Measurements from ENCODE around the gene CLEC12A. TPM values are rescaled to one million over a fixed set of nuclear protein-coding genes. Genes with fewer than 3 reads are reported as not detected.

The CLEC12A gene
- total RNA-seq (ENCODE audit: low replicate concordance): not detected in 2 replicates

GRCh38 chr12:9971181-9971580, at the start of gene CLEC12A:
CLEC12A (plus strand) TSS chr12:9971409; CDS start chr12:9971597, 188 bp downstream.
- H3K4me1 Mint-ChIP-seq: no peaks in the 10 kb centered on the region
- Histone ChIP-seq H3K79me2 (ENCODE audit: low read depth) (no peaks in the 10 kb centered on the region), H3K9me3 (ENCODE audit: low read depth) (no peaks in the 10 kb centered on the region), H3F3A (ENCODE audit: low read depth) (no peaks in the 10 kb centered on the region), H4K20me1 (ENCODE audit: low read depth) (no peaks in the 10 kb centered on the region), H3K4me3 (no peak within 1 kb of the TSS), H3K27ac (no peak within 1 kb of the TSS), H2AFZ (replicated peaks) (no peak within 1 kb of the TSS), H3K27me3 (no peaks in the 10 kb centered on the region), H3K4me2 (no peak within 1 kb of the TSS), H3K36me3 (no peaks in the 10 kb centered on the region), H3K4me1 (no peaks in the 10 kb centered on the region), H3K9ac (no peak within 1 kb of the TSS)
- H3K27ac Mint-ChIP-seq: no peak within 1 kb of the TSS
- TF ChIP-seq EZH2 (IDR thresholded peaks at IDR 0.05): no peak
- TF ChIP-seq EZH2phosphoT487 (IDR thresholded peaks at IDR 0.05): no peak
- TF ChIP-seq CTCF (IDR thresholded peaks at IDR 0.05): no peak
- peaks cover 5% of the 10 kb centered on the region for H3K9me3 Mint-ChIP-seq
- no peaks in the 10 kb centered on the region for H3K27me3 Mint-ChIP-seq (ENCODE audit: insufficient read depth, low read depth)
- no peak for DNase-seq (ENCODE audit: low spot score)
- no peaks in the 10 kb centered on the region for H3K36me3 Mint-ChIP-seq
- no peak within 1 kb of the TSS for H3K4me3 Mint-ChIP-seq

- H3K27me3 ChIP-seq: no peaks in the 10 kb centered on the region
- peaks cover 2% of the 10 kb centered on the region for H3K27me3 Mint-ChIP-seq (ENCODE audit: insufficient read depth, low read depth)
- no peaks in the 10 kb centered on the region for H3K36me3 ChIP-seq
- no peak overlapping the region for H3K4me3 Mint-ChIP-seq
- H3F3A ChIP-seq (ENCODE audit: low read depth): no peaks in the 10 kb centered on the region
- H3K79me2 ChIP-seq (ENCODE audit: low read depth): no peaks in the 10 kb centered on the region
- no peak for DNase-seq (ENCODE audit: low spot score)
- H3K4me1 ChIP-seq: no peaks in the 10 kb centered on the region
- no peaks in the 10 kb centered on the region for H3K4me1 Mint-ChIP-seq
- H3K27ac ChIP-seq: no peak overlapping the region
- no peak overlapping the region for H3K27ac Mint-ChIP-seq
- peaks cover 3% of the 10 kb centered on the region for H3K9me3 Mint-ChIP-seq
- H2AFZ ChIP-seq (replicated peaks): no peak overlapping the region
- no peak overlapping the region for H3K4me3 ChIP-seq
- TF ChIP-seq CTCF (IDR thresholded peaks at IDR 0.05): no peak
- no peak for TF ChIP-seq EZH2 (IDR thresholded peaks at IDR 0.05)
- TF ChIP-seq EZH2phosphoT487 (IDR thresholded peaks at IDR 0.05): no peak
- no peaks in the 10 kb centered on the region for H4K20me1 ChIP-seq (ENCODE audit: low read depth)
- no peaks in the 10 kb centered on the region for H3K36me3 Mint-ChIP-seq
- peaks cover 7% of the 10 kb centered on the region for H3K9me3 ChIP-seq (ENCODE audit: low read depth)
- no peak overlapping the region for H3K4me2 ChIP-seq
- no peak overlapping the region for H3K9ac ChIP-seq
Measured at GRCh38 chr12:9922429-9922828, 48.8 kb upstream of the CLEC12A start.

- Mint-ChIP-seq H3K36me3 (no peaks in the 10 kb centered on the region), H3K27me3 (ENCODE audit: insufficient read depth, low read depth) (no peaks in the 10 kb centered on the region), H3K9me3 (no peaks in the 10 kb centered on the region), H3K4me1 (no peaks in the 10 kb centered on the region), H3K4me3 (no peak overlapping the region), H3K27ac (no peak overlapping the region)
- Histone ChIP-seq H3K27ac (no peak overlapping the region), H4K20me1 (ENCODE audit: low read depth) (no peaks in the 10 kb centered on the region), H3K9me3 (ENCODE audit: low read depth) (no peaks in the 10 kb centered on the region), H2AFZ (replicated peaks) (no peak overlapping the region), H3K27me3 (no peaks in the 10 kb centered on the region), H3K4me1 (no peaks in the 10 kb centered on the region), H3K4me3 (no peak overlapping the region), H3K4me2 (no peak overlapping the region), H3K79me2 (ENCODE audit: low read depth) (no peaks in the 10 kb centered on the region), H3K36me3 (no peaks in the 10 kb centered on the region), H3F3A (ENCODE audit: low read depth) (no peaks in the 10 kb centered on the region), H3K9ac (no peak overlapping the region)
- peak; percentile 68 for TF ChIP-seq CTCF (IDR thresholded peaks at IDR 0.05)
- TF ChIP-seq EZH2 (IDR thresholded peaks at IDR 0.05): no peak
- TF ChIP-seq EZH2phosphoT487 (IDR thresholded peaks at IDR 0.05): no peak
- DNase-seq (ENCODE audit: low spot score): peak; percentile 75
Measured at GRCh38 chr12:9925705-9926393, 45.4 kb upstream of the CLEC12A start.
